HEK293T (cell line): Measurements from ENCODE around the gene AQP12B.

ENCODE experiments used
- ARNT ChIP-seq: fragments of 450-650 bp; IDR thresholded peaks from 2 replicates; pipeline ENCODE4 v1.6.1; 2017; ENCODE audit warnings: mild to moderate bottlenecking
- BHLHE40 ChIP-seq: fragments of 450-650 bp; IDR thresholded peaks from 2 replicates; pipeline ENCODE4 v1.6.1; 2016; ENCODE audit warnings: mild to moderate bottlenecking, moderate library complexity, borderline replicate concordance
- FOXA1 ChIP-seq: fragments of 450-650 bp; IDR thresholded peaks from 2 replicates; pipeline ENCODE4 v1.6.1; 2016; ENCODE audit warnings: mild to moderate bottlenecking
- FOXM1 ChIP-seq: fragments of 450-650 bp; IDR thresholded peaks from 2 replicates; pipeline ENCODE4 v1.6.1; 2017; ENCODE audit warnings: mild to moderate bottlenecking, borderline replicate concordance
- HDGF ChIP-seq: fragments of 450-650 bp; IDR thresholded peaks from 2 replicates; pipeline ENCODE4 v1.6.1; 2017; ENCODE audit warnings: antibody characterized with exemption, borderline replicate concordance
- PKNOX1 ChIP-seq: fragments of 450-650 bp; IDR thresholded peaks from 2 replicates; pipeline ENCODE4 v1.6.1; 2016
- SP1 ChIP-seq: fragments of 450-650 bp; IDR thresholded peaks from 2 replicates; pipeline ENCODE4 v1.6.1; 2017
- SUZ12 ChIP-seq: fragments of 450-650 bp; IDR thresholded peaks from 2 replicates; pipeline ENCODE4 v1.6.1; 2016; ENCODE audit warnings: mild to moderate bottlenecking
- ZNF384 ChIP-seq: fragments of 450-650 bp; IDR thresholded peaks from 2 replicates; pipeline ENCODE4 v1.6.1; 2016

- no peak for TF ChIP-seq SUZ12
- TF ChIP-seq BHLHE40 = no peak
- no peak for TF ChIP-seq FOXM1
- no peak for TF ChIP-seq PKNOX1
- no peak for TF ChIP-seq SP1
- no peak for TF ChIP-seq FOXA1
- TF ChIP-seq ZNF384 = no peak
- no peak for TF ChIP-seq HDGF
- TF ChIP-seq ARNT = no peak
Measured at GRCh38 chr2:240640939-240641338, 41.7 kb downstream of the AQP12B start.
